GM21825 (cell line): ENCODE results near the gene RGS6.

Experiments
- ATAC-seq: cut with Tn5 transposase; IDR thresholded peaks from one replicate; pipeline ENCODE4 v1.9.1; 2021; ENCODE audit warnings: mild to moderate bottlenecking, moderate library complexity; ENCODE audit not compliant: unreplicated experiment

The RGS6 gene

DNA sequence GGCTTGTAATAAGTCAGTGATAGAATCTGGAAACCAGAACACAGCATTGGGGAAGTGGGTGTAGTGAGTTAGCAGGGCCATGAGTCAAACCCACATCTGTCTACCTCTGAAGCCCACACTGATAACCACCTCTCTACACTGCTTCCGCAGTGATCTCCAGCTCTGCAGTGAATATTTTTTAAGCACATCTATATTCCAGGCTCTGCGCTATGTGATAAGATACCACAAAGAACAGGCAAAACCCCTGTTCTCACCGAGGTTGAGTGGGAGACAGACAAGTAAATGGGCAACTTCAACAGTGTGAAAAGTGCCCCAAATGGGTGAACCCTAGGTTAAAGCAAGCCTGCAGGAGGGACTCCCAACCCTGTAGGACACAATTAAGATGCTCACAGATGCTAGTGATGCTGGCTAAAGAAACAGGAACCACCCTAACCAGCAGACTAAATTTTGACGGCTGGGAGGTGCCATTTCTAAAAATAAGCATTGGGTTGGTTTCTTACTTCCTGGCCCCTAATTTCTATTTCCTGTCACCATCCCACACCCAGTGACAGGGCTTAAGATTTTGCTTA lies 586.7 kb downstream of the RGS6 start:
- peak; percentile 54 for ATAC-seq

DNA sequence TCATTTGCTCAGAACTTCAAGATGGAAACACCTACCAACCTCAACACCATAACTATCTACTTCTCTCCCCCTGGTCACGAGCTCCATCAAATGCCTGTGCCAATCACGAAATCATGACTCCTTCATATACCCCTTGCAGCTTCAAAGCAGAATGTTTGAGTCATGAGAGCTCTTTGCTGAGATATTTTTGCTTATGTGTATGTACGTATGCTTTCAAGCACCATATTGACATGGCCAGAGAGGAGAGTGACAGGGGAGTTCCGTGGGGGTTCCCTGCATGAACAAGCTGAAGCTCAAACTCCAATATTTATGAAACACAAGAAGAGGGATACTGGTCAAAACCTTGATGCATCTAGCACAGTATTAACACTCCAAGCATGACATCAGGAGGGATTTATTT lies 587.3 kb downstream of the RGS6 start:
- peak; percentile 12 for ATAC-seq

DNA sequence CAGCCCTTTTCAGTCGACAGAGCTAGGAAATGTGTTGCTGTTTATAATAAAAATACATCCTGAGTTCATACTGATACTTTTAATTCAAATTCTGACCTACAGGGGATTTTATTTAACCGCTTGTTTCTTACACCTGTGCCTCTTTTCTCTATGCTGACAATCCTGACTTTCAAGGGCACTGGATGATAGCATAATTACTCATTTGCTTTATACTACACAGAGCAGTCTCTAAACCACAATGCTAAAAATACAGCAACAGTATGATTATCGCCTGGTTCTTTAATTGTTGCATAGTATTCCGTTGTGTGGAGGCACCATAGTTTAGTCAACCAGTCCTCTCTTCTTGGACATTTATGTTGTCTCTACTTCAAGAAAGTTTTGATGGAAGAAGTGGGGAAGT lies 588.8 kb downstream of the RGS6 start:
- no peak for ATAC-seq

DNA sequence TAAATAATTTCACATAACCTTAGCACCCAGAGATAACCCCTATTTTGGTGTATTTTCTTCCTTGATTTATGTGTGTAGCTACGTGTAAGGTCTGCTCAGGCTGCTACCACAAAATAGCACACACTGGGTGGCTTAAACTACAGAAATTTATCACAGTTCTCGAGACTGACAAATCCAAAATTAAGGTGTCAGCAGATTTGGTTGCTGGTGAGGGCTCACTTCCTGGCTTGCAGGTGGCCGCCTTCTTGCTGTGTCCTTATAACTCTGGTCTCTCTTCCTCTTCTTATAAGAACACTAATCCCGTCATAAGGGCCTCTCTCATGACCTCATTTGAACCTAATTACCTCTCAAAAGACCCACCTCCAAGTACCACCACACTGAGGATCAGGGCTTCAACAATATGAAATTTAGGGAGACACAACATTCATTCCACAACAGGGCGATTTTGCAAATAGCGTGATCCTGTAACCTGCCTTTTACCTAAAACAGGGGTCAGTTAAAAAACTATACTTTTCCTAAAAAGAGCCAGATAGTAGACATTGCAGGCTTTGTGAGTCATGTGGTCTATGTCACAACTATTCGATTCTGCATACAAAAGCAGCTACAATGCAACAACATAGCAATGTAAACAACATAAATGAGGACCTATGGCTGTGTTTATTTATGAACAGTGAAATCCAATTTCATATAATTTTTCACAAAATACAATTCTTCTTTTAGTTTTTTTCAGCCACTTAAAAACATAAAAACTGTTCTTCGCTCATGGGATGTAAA lies 589.9 kb downstream of the RGS6 start:
- no peak for ATAC-seq

DNA sequence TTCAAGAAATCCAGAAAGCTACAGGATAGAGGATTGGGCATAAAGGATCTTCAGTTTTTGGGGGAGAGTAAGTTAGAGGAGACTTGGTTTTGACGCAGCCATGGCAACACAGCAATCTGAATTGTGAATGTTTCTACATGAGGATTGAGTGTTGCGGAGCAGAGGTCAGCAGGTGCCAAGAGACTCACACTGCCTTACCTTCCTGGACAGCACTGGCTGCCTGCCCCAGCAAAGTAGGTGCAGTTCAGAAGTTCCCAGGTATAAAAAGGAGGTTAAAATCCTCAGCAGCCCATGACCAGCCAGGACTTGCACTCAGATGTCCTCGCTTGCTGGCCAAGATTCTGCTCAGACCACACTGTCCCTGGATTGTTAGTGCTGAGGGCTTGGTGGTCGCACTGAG lies 590.6 kb downstream of the RGS6 start:
- ATAC-seq, result no peak

DNA sequence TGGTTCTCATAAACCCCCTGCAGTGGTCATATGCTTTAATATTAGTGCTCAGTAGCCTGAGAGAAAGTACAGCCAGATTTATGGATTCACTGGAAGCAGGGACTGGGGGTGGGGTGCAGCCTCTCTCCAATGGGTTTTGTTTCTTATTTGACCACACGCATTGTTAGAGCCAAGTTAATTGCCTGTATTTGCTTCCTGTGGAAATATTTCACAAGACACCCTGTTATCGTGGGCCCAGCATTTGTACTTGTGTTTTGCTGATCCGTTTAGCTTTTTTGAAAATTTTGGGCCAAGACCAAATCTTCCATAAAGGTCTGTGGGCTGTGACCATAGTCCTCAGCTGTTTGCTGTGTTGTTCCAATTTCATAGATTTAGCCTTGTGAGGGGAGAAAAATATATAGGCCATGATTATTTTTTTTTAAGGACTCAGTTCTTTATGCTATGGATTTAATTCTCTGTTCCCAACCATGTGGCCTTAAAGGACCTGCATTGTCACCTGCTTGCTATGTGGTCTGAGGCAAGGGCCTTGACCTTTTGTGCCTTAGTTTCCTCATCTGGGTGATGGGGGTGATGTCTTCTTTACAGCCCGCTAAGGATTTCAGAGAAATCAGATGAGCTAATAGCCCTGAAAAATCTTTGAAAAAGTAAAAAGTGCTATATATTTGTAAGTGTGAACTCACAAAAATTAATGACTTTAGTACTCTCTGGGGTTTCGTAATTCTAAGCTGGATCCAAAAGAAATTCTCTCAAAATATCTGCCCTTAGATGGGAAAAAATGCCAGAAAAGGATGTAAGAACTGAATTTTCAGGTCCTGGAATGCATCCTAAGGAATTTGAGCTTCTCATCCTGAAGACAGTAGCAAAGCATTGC lies 591.4 kb downstream of the RGS6 start:
- ATAC-seq, result no peak

DNA sequence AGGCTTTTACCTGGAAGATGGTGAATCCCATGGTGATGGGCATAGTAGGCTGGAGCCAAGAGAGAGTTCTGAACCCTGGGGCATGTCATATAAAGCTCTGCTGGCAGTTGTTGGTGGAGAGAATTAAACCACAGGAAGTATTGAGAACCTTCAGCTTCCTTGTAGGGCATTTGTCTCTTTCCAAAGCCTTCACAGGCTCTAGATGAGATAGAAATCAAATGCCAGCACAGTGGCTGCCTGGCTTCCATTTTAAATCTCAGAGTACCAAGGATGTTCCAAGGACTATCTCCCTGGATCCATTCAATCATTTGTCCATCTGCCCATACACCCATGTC lies 592.0 kb downstream of the RGS6 start:
- ATAC-seq, result no peak

DNA sequence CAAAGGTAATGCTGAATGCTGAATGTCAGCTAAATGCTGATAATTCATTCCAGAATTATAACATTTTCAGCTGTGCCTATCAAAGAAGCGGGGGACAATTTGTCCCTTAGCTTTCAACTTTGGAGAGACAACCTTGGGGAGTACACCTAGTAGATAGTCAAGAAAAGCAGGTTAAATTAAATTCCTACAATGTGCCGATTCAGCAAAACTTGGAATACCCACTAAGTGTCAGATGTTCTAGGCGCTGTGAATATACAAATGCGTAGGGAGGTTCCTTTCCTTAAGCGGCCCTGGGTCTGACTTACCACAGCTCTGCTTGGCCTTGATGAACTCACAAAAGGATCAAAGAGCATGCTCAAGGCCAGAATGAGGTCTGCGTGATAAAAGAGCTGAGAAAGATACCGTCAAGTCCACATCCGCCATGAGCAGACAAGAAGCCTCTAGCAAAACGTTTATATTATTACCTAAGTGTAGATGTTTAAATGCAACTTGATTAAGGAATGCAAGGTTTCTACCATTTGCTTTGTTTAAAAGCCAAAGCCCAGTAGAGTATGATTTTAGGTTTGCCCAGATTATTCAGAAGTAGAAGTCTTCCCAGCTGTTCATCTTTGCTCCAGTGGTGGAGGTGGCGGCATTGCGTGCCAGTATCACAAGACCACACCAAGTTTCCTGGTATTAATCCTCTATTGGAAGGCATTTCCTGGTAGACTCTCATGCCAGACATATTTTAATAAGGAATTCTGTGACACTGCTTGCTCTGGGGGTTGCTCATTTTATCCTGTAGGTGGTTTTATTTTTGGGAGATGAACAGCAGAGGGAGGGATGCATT lies 593.1 kb downstream of the RGS6 start:
- ATAC-seq, result no peak

DNA sequence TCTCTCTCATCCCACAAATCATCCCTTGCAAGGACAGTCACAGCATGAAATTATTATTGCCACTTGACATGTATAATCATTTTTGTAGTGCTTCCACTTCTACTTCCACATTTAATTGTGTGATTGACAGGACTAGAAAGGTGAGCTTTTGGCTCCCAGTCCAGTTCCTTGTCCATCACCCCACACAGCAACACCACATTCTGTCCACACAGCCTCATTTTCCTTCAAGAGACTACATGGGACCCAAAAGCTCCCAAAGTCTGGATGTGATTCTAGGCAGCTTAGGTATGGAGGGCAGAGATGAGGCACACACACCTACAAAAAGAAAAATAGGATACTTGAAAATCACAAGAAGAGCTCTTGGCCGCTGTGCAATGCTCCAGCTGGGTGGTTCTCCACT lies 595.4 kb downstream of the RGS6 start:
- no peak for ATAC-seq

DNA sequence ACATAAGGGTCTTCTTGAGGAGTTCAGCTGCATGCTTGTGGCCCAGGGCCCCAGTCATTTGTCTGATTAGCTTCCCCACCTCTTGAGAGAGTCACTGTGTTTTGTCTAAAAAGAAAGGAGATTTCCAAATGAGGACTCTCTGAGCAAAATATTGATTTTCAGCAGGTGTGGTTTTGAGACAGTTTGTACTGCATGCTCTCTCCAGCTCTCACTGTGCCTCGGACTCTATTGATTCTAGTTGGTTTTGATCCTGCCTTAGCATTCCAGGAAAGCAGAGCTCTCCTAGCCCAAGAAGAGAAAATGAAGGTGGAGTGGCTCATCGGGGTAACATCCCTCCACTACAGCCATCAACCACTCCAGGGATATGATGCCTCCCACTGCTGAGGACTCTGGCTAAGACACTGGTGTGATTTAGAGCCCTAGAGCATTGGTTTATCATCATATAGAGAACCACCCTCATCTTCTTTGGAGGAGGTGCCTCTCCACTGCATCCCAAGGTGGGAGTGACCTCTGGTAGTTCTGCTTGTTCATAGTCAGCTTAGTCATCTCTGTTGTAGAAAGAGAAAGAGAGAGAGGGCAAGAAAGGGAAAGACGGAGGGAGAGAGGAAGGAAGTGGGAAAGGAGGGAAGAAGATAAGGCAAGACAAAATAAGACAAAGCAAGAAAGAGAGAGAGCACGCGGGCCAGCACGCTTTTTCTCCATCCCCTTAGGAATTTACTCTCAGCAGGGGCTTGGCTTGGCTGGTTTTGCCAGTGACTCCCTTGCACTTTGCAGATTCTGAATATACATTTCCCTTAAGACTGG lies 596.0 kb downstream of the RGS6 start:
- no peak for ATAC-seq

DNA sequence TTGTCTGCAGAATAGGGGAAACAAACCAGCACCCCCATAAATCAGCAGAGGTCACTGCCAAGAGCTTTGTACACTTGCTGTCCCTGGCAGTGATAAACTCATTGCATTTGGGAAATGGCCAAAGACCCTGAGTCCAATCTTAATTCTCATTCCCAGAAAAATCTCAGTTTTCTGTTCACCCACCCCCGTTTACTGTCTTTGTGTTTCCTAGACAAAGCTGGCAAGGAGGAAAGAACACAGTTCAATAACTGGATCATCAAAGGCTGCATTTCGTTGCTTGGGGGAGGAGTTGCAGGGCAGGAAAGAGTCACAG lies 596.6 kb downstream of the RGS6 start:
- no peak for ATAC-seq

DNA sequence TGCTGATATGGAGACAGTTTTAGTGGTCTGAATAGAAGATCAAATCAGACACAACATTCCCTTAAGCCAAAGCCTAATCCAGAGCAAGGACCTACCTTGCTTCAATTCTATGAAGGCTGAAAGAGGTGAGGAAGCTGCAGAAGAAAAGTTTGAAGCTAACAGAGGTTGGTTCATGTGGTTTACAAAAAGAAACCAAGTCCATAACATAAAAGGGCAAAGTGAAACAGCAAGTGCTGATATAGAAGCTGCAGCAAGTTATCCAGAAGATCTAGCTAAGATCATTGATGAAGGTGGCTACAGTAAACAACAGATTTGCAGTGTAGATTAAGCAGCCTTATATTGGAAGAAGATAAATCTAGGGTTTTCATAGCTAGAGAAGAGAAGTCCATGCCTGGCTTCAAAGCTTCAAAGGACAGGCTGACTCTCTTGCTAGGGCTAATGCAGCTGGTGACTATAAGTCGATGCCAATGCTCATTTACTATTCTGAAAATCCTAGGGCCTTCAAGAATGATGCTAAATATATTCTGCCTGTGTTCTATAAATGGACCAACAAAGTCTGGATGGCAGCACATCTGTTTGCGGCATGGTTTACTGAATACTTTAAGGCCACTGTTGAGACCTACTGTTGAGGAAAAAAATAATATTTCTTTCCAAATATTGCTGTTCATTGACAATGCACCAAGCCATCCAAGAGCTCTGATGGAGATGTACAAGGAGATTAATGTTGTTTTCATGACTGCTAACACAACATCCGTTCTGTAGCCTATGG lies 600.6 kb downstream of the RGS6 start:
- ATAC-seq, result no peak

DNA sequence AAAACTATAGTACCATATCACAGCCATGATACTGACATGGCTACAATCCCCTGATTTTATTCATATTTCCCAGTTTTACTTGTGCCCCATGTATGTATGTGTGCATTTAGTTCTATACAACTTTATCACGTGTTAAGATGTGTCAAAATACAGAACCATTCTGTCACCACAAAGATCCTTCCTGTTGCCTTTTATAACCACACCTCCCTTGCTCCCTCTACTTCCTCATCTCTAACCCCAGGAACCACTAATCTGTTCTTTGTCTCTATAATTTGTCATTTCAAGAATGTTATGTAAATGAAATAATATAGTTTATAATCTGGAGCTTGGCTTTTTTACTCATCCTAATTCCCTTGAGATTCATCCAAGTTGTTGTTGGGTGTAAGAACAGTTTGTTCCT lies 603.3 kb downstream of the RGS6 start:
- ATAC-seq, result no peak

DNA sequence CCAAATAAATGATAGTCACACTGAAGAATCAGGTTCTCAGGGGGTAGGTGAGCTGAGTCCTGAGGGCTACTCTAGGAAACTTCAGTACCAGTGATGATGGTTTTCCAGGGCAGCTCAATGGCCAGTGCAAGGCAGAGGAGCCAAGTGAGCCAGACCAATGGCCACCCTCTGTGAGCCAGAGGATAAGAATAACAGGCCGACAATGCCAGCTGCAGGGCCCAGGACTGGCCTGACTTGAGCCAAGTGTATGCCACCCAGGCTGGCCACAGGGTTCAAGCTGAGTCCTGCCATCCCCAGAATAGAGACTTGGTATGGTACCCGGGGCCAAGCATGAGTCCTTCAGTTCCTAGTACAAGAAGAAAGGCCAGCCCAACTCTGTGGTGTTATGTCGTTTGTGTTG lies 606.2 kb downstream of the RGS6 start:
- ATAC-seq, result no peak

DNA sequence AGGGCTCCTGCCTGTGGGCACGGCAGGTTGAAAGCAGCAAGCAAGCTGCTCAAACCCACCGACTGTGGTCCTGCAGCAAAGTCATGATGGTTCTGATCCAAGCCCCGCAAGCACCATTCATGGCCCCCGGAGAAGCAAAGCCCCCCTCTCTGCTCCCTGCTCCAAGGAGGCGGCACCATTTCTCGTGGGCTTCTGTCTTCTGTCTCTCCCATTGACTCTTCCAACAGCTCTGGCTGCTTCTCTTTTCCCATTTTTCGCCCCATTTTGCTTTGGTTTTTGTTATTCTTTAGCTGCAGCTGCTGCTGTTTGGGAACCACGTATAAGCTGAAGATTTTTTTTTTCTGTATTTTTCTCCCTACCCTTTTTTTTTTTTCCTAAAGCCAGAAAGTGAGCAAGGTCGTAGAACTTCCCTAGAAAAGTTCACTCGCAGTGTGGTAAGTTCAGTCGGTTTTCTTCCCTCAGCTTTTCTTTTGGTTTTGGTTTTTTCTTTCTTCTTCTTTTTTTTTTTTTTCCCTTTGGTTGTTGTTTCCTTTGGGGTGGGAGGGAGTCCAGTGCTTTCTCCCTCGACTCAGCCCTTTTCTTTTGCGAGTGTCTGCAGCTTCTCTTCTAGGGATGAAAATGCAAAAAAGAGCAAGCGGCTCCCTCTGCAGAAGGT lies 607.6 kb downstream of the RGS6 start:
- ATAC-seq, result no peak

DNA sequence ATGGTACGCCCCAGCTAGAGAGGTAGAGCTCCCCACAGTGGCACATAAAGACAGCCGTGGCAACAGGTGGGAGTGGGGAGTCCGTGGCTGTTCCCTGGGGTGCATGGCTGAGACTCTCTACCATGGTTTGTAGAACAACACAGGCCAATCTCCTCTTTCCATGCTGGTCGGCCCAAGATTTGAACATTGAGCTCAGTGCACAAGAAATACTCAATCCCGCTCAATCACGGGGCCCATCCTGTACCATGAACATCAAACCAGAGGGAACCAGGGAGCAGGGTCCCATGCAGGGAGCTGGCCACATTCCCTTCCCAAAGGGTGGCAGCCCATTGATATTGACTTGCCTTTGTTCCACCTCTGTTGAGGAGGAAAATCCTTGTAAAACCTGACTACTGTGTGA lies 608.6 kb downstream of the RGS6 start:
- ATAC-seq, result no peak

DNA sequence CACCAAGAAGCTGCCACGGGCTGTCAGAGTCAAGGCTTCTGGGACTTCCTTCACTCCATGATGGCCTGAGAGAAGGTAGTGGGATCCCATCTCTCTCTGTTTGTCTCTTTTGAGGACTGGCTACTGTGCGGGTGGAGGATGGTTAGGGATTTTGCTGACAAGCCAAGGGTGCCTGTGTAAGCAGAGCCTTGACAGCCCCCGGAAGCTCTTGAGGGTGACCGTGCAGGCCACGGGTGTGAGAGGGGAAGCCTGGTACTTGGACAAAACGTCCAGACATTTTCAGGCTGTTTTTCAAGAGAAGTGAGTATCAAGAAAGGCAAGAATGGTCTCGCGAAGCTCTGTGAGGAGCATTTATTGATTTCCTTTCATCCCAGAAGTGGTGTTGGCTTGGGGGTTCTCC lies 609.3 kb downstream of the RGS6 start:
- ATAC-seq, result no peak

DNA sequence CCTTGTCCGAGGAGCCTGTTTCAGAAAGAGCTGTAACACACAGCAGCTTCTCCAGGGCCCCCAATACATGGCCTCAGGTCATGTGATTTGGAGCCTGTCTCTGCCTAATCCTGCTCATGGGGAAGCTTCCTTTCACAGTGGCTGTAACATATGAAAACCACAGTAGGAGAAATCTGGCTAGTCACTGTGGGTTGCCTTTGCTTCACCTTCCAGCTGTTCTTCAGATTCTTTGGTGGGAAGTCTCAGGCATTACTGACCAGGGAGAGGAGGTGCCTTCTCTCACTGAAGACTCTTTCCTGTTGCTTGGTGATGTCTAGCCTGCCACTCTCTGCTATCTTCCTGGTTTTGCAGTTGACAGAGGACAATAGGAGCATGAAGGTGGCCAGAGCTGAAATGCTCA lies 611.1 kb downstream of the RGS6 start:
- no peak for ATAC-seq

DNA sequence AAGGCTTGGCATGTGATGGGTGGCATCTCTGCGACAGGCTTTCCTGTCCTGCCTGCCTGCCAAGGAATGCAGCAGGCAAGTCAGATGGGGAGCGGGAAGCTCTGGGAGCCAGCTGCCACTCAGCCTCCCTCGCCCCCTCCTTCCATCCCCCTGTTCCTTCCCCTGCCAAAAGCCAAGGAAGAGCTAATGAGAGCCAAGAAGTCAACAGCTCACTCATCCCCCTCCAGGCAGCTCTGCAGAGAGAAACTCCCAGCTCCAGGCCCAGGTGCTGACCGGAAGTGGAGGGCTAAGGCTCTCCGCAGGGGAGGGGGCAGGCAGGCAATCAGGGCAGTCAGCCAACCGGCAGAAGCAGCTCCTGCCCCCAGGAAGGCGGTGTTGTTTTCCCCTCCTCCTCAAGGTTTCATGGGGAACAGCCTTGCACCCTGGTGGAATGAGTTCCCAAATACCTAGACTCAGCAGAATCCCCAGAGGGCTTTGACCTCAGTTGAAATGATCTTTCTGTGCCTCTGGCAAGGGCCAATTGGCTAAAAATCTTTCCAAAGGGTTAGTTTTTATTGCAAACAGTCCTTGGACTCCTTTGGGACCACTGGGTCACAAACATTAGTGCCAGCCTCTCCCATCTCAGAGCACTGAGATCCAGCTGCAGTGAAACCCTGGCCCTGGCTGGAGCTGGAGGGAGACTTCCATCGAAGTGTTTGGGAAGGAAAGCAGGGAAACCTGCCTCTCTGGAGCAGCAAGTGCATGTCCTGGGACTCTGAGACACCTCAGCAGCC lies 612.6 kb downstream of the RGS6 start:
- no peak for ATAC-seq
